ENCODE results near the gene GNS. TPM values are rescaled to one million over a fixed set of nuclear protein-coding genes. Genes with fewer than 3 reads are reported as not detected.

Gene GNS
- total and polyA plus RNA-seq, 2 of the 4 experiments (the other 2 are of a cell fraction), result 60.4 to 80.7 TPM

- POLR2A ChIA-PET (ENCODE audit: unreplicated experiment), result no interaction called here
- H3K36me3 ChIP-seq (ENCODE audit: control insufficient read depth, insufficient read depth, low read length), result no peaks in the 10 kb centered on the region
- peak overlapping the region; percentile 4 for H2BK120ac ChIP-seq (ENCODE audit: low read depth, low read length)
- no peak overlapping the region for H2BK20ac ChIP-seq (ENCODE audit: low read depth, low read length)
- H3K9ac ChIP-seq (ENCODE audit: low read depth, low read length), result no peak overlapping the region
- H3K27me3 ChIP-seq (ENCODE audit: control insufficient read depth, insufficient read depth, low read length), result no peaks in the 10 kb centered on the region
- no peak overlapping the region for H2BK5ac ChIP-seq (ENCODE audit: low read depth, low read length, poor library complexity, severe bottlenecking)
- H3K4me3 ChIP-seq (ENCODE audit: insufficient read depth, low read depth, low read length), result no peak overlapping the region
- peaks cover 33% of the 10 kb centered on the region for H3K9me1 ChIP-seq (ENCODE audit: insufficient read depth, low read length)
- peaks cover 38 to 88% of the 10 kb centered on the region in 2 experiments for H3K79me1 ChIP-seq (ENCODE audit: low read depth in 1 of 2, low read length in 2 of 2)
- intact Hi-C loops (cut with micrococcal nuclease) (no loop called here), dilution Hi-C loops (cut with HindIII; ENCODE audit: low sequenced_read_pairs, unreplicated experiment) (no loop called here), in situ Hi-C loops (cut with MboI; ENCODE audit: low sequenced_read_pairs) (no loop called here)
- H2AFZ ChIP-seq (replicated peaks; ENCODE audit: low read length, poor library complexity), result no peak overlapping the region
- 5% methylated on average over 4 of the region's 8 CpGs; no CpG with 5 or more reads in 1 of the 2 experiments for WGBS, 2 experiments (ENCODE audit: extremely low coverage in 2 of 2, insufficient read length in 1 of 2)
- H3K14ac ChIP-seq (replicated peaks; ENCODE audit: low read depth, low read length), result 0 out of 2 replicates have a peak overlapping the region, but pooled peaks have one; percentile 46
- no peak overlapping the region for H4K91ac ChIP-seq (ENCODE audit: insufficient read depth, low read depth, low read length)
- H4K8ac ChIP-seq (ENCODE audit: low read depth in 2 of 2, low read length in 2 of 2), result peak overlapping the region in 1 of 2 experiments; percentile 24; a peak in 1 of 4 replicates
- H2AK9ac ChIP-seq (replicated peaks; ENCODE audit: low read depth, low read length, poor library complexity), result peak overlapping the region; percentile 80
- peak overlapping the region; percentile 29 for H3K4ac ChIP-seq (ENCODE audit: low read depth, low read length)
- no peak overlapping the region for H3K18ac ChIP-seq (ENCODE audit: low read depth, low read length)
- no peak overlapping the region for H3K27ac ChIP-seq (ENCODE audit: insufficient read depth, low read length)
- H4K5ac ChIP-seq (ENCODE audit: low read depth, low read length), result no peak overlapping the region
- DNase-seq (peak; percentile 66), ATAC-seq (ENCODE audit: low read depth) (no peak)
- H4K20me1 ChIP-seq (ENCODE audit: insufficient read depth, low read length), result peaks cover 64% of the 10 kb centered on the region; the same call in 1 of the 2 replicates
- no peak overlapping the region for H3K4me2 ChIP-seq (ENCODE audit: low read depth, low read length)
- no peaks in the 10 kb centered on the region for H3K9me3 ChIP-seq (ENCODE audit: control insufficient read depth, insufficient read depth, low read length)
- CTCF ChIA-PET, result interaction anchor here (1.1 kb wide), 1 partner anchor 10 kb away, joined by 3 read pairs; no protein-coding TSS in a partner anchor
- no peak overlapping the region for H3K23ac ChIP-seq (ENCODE audit: low read depth, low read length)
- no peak for TF ChIP-seq MAFK (IDR thresholded peaks at IDR 0.05; ENCODE audit: low read depth, low read length)
- no peak for TF ChIP-seq MAZ (IDR thresholded peaks at IDR 0.05; ENCODE audit: borderline replicate concordance, low read depth, low read length)
- TF ChIP-seq RFX5 (IDR thresholded peaks at IDR 0.05; ENCODE audit: low read depth, low read length), result no peak
- no peak for TF ChIP-seq FOS (IDR thresholded peaks at IDR 0.05; ENCODE audit: low read depth, low read length)
- TF ChIP-seq POLR2A (IDR thresholded peaks at IDR 0.05; ENCODE audit: low read depth, low read length), result no peak
- TF ChIP-seq NFE2L2 (IDR thresholded peaks at IDR 0.05; ENCODE audit: low read depth, low read length), result no peak
- TF ChIP-seq MXI1 (IDR thresholded peaks at IDR 0.05; ENCODE audit: borderline replicate concordance, low read depth, low read length), result no peak
- TF ChIP-seq USF2 (IDR thresholded peaks at IDR 0.05; ENCODE audit: low read depth, low read length), result no peak
- TF ChIP-seq RAD21 (IDR thresholded peaks at IDR 0.05; ENCODE audit: low read length), result no peak
- no peak for TF ChIP-seq BHLHE40 (IDR thresholded peaks at IDR 0.05; ENCODE audit: low read depth, low read length)
- TF ChIP-seq CEBPB (IDR thresholded peaks at IDR 0.05; ENCODE audit: low read depth, low read length), result no peak
- no peak for TF ChIP-seq CTCF (conservative IDR thresholded peaks at IDR 0.05; ENCODE audit: low read depth, low read length)
- TF ChIP-seq ELK1 (IDR thresholded peaks at IDR 0.05; ENCODE audit: borderline replicate concordance, low read depth, low read length), result no peak
- no peak for TF ChIP-seq CHD1 (IDR thresholded peaks at IDR 0.05; ENCODE audit: low read depth, low read length)
- H2AK5ac ChIP-seq (ENCODE audit: low read depth, low read length), result peak overlapping the region; percentile 92
- H3K56ac ChIP-seq (ENCODE audit: extremely low read depth, insufficient read depth, low read length), result no peak overlapping the region
- no TSS peak for BruUV-seq (replicated peaks)
- no peak overlapping the region for H2BK15ac ChIP-seq (ENCODE audit: low read depth, low read length)
- H3K4me1 ChIP-seq (ENCODE audit: control insufficient read depth, insufficient read depth, low read length), result peaks cover 28% of the 10 kb centered on the region
Measured at GRCh38 chr12:64672925-64673409, 86.2 kb downstream of the GNS start.

Measured in IMR-90 (cell line).